H1 (cell line): ENCODE results near the gene ATP5F1A. TPM values are rescaled to one million over a fixed set of nuclear protein-coding genes. Genes with fewer than 3 reads are reported as not detected.

Experiments used
- CTBP2 ChIP-seq: IDR thresholded peaks from 2 replicates; pipeline ENCODE4 v1.7.0; 2011; ENCODE audit warnings: borderline replicate concordance, mild to moderate bottlenecking, moderate library complexity, mixed read lengths, low read length; ENCODE audit not compliant: insufficient read depth, insufficient read length
- RNF2 ChIP-seq: fragments of 200-900, 300-1000 bp; sonication (generic); IDR thresholded peaks from 2 replicates; pipeline ENCODE4 v1.7.1; 2016; ENCODE audit warnings: borderline replicate concordance, low read depth, mild to moderate bottlenecking, antibody characterized with exemption, low read length; ENCODE audit not compliant: poor library complexity, severe bottlenecking; ENCODE audit errors: missing control alignments
- SAP30 ChIP-seq: fragments of 300-600 bp; sonication (generic); IDR thresholded peaks from 2 replicates; pipeline ENCODE4 v1.7.1; 2012; ENCODE audit warnings: low read length, moderate library complexity, mild to moderate bottlenecking, inconsistent platforms; ENCODE audit not compliant: insufficient read depth, insufficient replicate concordance
- SIRT6 ChIP-seq: IDR thresholded peaks from one replicate; pipeline ENCODE4 v1.7.1; 2012; ENCODE audit warnings: low read length, inconsistent platforms
- SIX5 ChIP-seq: IDR thresholded peaks from 2 replicates; pipeline ENCODE4 v1.6.1; 2011; ENCODE audit warnings: mild to moderate bottlenecking, low read depth, low read length
- polyA plus RNA-seq, 7 experiments: library from polyadenylated mRNA; depleted of rRNA in 3 of 7; stranded (reverse) in 5 of 7; unstranded in 2 of 7; fragments of >200 nt in 5 of 7; fragments of 200-250 nt in 2 of 7; gene quantifications; 1 replicate in 5 of 7; 2 replicates in 1 of 7; 4 replicates in 1 of 7; pipeline versions ENCODE4 v1.2.1 to v1.2.3, GENCODE V29; 2011 to 2013; ENCODE audit warnings: missing spikeins in 2 of 7, mixed read lengths in 2 of 7
- total RNA-seq: library from RNA; stranded (reverse); fragmentation: NEBNext Ultra II Directional; extraction: Animal tissue kit (Norgen Biotek cat#: 25700); gene quantifications from 2 replicates; pipeline ENCODE4 v1.2.1, GENCODE V29; 2021

The ATP5F1A gene
- total and polyA plus RNA-seq, 2 of the 8 experiments (the other 6 are each of a cell fraction or from before 2014, with no cell fraction given): 685 to 970 TPM

- no peak for TF ChIP-seq SIX5
- TF ChIP-seq SIRT6: no peak
- no peak for TF ChIP-seq CTBP2
- TF ChIP-seq SAP30: no peak
- TF ChIP-seq RNF2: no peak
Observed at GRCh38 chr18:46084431-46084830, 13.7 kb downstream of the ATP5F1A start (continued).
